Dedifferentiated amniotic fluid mesenchymal stem cell (primary cell): ENCODE measurements around the gene RS1.

Experiments used
- DNase-seq: peaks from one replicate; pipeline ENCODE4 v3.0.0-alpha.2; 2016; ENCODE audit errors: extremely low spot score

The RS1 gene

GRCh38 chrX:18672008-18672407 lies at the start of gene RS1:
RS1 (minus strand) TSS chrX:18672108; CDS start chrX:18672068, 40 bp downstream.
- DNase-seq = no peak

GRCh38 chrX:18719852-18720251 lies 47.9 kb upstream of the RS1 start:
- no peak for DNase-seq

- no peak for DNase-seq
Observed at GRCh38 chrX:18714910-18715309, 43.0 kb upstream of the RS1 start.

- no peak for DNase-seq
Observed at GRCh38 chrX:18709833-18710232, 37.9 kb upstream of the RS1 start.

- no peak for DNase-seq
Observed at GRCh38 chrX:18707426-18708049, 35.6 kb upstream of the RS1 start, which contains the start of gene PPEF1. PPEF1 (plus strand) TSS chrX:18707645; CDS start chrX:18707781, 136 bp downstream.

GRCh38 chrX:18702362-18703195 lies 30.7 kb upstream of the RS1 start:
- peak; percentile 52 for DNase-seq

- no peak for DNase-seq
Observed at GRCh38 chrX:18701621-18702361, 29.9 kb upstream of the RS1 start.

- DNase-seq = no peak
Observed at GRCh38 chrX:18698737-18699650, 27.1 kb upstream of the RS1 start.

GRCh38 chrX:18696653-18697052 lies 24.7 kb upstream of the RS1 start:
- no peak for DNase-seq

GRCh38 chrX:18692541-18692940 lies 20.6 kb upstream of the RS1 start:
- DNase-seq = no peak

GRCh38 chrX:18691431-18691830 lies 19.5 kb upstream of the RS1 start:
- DNase-seq = no peak

GRCh38 chrX:18687856-18688495 lies 16.1 kb upstream of the RS1 start:
- no peak for DNase-seq

GRCh38 chrX:18682979-18683387 lies 11.1 kb upstream of the RS1 start:
- DNase-seq = no peak

GRCh38 chrX:18681996-18682395 lies 10.1 kb upstream of the RS1 start:
- no peak for DNase-seq

GRCh38 chrX:18677161-18677869 lies 5.4 kb upstream of the RS1 start:
- DNase-seq = no peak

- no peak for DNase-seq
Observed at GRCh38 chrX:18676470-18676869, 4.6 kb upstream of the RS1 start.

GRCh38 chrX:18676050-18676449 lies 4.1 kb upstream of the RS1 start:
- DNase-seq = no peak

GRCh38 chrX:18674788-18675735 lies 3.2 kb upstream of the RS1 start:
- DNase-seq = peak; percentile 64

- no peak for DNase-seq
Observed at GRCh38 chrX:18674417-18674787, 2.5 kb upstream of the RS1 start.
